HCT116 (cell line): ENCODE results near the gene ARFGEF3.

Source experiments
- JUND ChIP-seq: IDR thresholded peaks from 2 replicates; pipeline ENCODE4 v1.6.1; 2012
- MAX ChIP-seq: IDR thresholded peaks from 2 replicates; pipeline ENCODE4 v1.6.1; 2012
- POLR2A ChIP-seq: IDR thresholded peaks from 2 replicates; pipeline ENCODE4 v1.7.0; 2011; ENCODE audit warnings: borderline replicate concordance; ENCODE audit not compliant: insufficient read depth, insufficient read length; ENCODE audit errors: extremely low read depth
- POLR2AphosphoS5 ChIP-seq: IDR thresholded peaks from 2 replicates; pipeline ENCODE4 v1.6.1; 2011; ENCODE audit warnings: mild to moderate bottlenecking, low read depth, low read length, moderate library complexity
- REST ChIP-seq: IDR thresholded peaks from 2 replicates; pipeline ENCODE4 v1.6.1; 2012; ENCODE audit warnings: low read depth
- TF ChIP-seq, protein P1 (sequence below), 3 experiments: fragments of 200-600 bp in 1 of 3; sonication (generic) in 1 of 3; IDR thresholded peaks in 2 of 3; conservative IDR thresholded peaks in 1 of 3; 2 replicates each; pipeline ENCODE4 v1.5.1; 2012 to 2017; ENCODE audit warnings: low read depth in 2 of 3, low read length in 2 of 3, antibody characterized with exemption in 1 of 3, borderline replicate concordance in 1 of 3, control low read depth in 1 of 3, mild to moderate bottlenecking in 1 of 3, mixed read lengths in 1 of 3, mixed run types in 1 of 3, moderate library complexity in 1 of 3; ENCODE audit not compliant: insufficient read depth in 1 of 3

DNA sequence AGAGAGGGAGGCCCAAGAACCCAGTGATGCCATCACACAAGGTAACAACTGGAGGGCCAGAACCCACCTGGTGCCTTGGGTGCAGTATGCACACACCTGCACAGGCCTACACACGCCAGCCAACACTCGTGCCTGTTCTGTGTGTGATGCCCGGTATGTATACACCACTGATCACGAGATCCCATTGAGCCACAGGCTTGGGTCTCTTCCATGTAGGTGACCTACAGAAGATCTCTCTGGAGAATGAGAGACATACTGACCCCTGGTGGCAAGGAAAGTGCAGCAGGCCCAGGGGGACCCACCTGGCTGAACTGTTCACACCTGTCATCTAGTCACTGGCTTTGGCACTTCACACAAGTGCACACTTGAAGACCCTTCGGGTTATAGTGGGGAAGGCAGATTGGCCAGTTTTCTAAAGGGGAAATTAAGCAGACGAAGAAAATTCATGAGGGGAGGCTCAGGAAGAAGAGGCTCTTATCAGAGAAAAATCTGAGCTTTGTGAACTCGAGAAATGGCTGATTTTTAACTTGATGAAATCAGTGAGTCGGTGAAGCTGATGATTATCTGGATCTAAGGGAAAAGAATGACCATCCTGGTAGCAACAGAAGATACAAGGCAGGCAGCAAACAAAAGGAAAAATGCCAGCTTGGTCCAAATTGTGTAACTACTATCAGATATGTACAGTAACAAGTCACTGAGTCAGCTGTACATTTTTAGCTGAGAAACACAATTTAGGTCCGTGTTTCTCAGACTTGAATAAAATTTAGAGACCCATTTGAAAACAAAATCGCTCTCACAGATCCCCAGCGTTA lies 125.6 kb downstream of the ARFGEF3 start:
- TF ChIP-seq, protein P1, sequence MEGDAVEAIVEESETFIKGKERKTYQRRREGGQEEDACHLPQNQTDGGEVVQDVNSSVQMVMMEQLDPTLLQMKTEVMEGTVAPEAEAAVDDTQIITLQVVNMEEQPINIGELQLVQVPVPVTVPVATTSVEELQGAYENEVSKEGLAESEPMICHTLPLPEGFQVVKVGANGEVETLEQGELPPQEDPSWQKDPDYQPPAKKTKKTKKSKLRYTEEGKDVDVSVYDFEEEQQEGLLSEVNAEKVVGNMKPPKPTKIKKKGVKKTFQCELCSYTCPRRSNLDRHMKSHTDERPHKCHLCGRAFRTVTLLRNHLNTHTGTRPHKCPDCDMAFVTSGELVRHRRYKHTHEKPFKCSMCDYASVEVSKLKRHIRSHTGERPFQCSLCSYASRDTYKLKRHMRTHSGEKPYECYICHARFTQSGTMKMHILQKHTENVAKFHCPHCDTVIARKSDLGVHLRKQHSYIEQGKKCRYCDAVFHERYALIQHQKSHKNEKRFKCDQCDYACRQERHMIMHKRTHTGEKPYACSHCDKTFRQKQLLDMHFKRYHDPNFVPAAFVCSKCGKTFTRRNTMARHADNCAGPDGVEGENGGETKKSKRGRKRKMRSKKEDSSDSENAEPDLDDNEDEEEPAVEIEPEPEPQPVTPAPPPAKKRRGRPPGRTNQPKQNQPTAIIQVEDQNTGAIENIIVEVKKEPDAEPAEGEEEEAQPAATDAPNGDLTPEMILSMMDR (IDR thresholded peaks at IDR 0.05 in 2 of 3, conservative IDR thresholded peaks at IDR 0.05 in 1 of 3; ENCODE audit: borderline replicate concordance in 1 of 3, insufficient read depth in 1 of 3, low read depth in 2 of 3, low read length in 2 of 3) = peak; percentile 47 to 92 (median 87); a peak in 5 of 6 replicates
- TF ChIP-seq MAX = peak; percentile 47; the same call in 1 of the 2 replicates
- TF ChIP-seq POLR2A = no peak
- TF ChIP-seq REST = no peak
- TF ChIP-seq JUND = no peak
- no peak for TF ChIP-seq POLR2AphosphoS5
